Prostate gland (tissue), 2 donors: ENCODE results near the gene EDNRA.

ENCODE experiments used
- POLR2A ChIP-seq: fragments of 450-650 bp; IDR thresholded peaks from one replicate; pipeline ENCODE4 v1.6.1; 2016; ENCODE audit warnings: antibody characterized with exemption, mild to moderate bottlenecking
- POLR2AphosphoS5 ChIP-seq: sonication (generic); formaldehyde crosslinking; IDR thresholded peaks from one replicate; pipeline ENCODE4 v1.6.1; 2017; ENCODE audit warnings: antibody characterized with exemption
- TF ChIP-seq, protein P1 (sequence below), 4 experiments: fragments of 200-600 bp in 2 of 4; fragments of 450-650 bp in 2 of 4; sonication (generic) in 2 of 4; IDR thresholded peaks; 1 replicate in 3 of 4; 2 replicates in 1 of 4; pipeline ENCODE4 v1.5.1; 2016 to 2019; ENCODE audit warnings: antibody characterized with exemption in 4 of 4, mild to moderate bottlenecking in 2 of 4, moderate library complexity in 2 of 4

DNA sequence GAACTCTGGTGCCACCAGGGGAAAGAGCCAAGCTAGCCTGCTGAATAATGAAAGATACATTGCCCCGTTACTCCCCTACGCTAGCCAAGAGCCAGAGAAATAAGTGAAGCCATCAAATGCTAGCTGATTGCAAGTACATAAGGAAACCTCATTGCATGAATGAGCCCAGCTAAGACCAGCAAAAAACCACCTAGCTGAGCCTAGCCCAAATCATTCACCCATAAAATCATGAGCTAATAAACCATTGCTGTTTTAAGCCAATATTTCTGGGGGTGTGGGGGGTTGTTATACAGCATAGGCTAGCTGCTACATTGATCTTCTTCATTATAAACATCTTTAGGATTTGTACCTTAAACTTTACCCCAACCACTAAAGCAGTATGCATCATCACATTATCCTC is 15.4 kb upstream of the EDNRA start:
- TF ChIP-seq, protein P1, sequence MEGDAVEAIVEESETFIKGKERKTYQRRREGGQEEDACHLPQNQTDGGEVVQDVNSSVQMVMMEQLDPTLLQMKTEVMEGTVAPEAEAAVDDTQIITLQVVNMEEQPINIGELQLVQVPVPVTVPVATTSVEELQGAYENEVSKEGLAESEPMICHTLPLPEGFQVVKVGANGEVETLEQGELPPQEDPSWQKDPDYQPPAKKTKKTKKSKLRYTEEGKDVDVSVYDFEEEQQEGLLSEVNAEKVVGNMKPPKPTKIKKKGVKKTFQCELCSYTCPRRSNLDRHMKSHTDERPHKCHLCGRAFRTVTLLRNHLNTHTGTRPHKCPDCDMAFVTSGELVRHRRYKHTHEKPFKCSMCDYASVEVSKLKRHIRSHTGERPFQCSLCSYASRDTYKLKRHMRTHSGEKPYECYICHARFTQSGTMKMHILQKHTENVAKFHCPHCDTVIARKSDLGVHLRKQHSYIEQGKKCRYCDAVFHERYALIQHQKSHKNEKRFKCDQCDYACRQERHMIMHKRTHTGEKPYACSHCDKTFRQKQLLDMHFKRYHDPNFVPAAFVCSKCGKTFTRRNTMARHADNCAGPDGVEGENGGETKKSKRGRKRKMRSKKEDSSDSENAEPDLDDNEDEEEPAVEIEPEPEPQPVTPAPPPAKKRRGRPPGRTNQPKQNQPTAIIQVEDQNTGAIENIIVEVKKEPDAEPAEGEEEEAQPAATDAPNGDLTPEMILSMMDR (IDR thresholded peaks at IDR 0.05): no peak
- TF ChIP-seq POLR2AphosphoS5 (no peak), POLR2A (no peak)
